Measurements from ENCODE around the gene SPOCK3. TPM values are rescaled to one million over a fixed set of nuclear protein-coding genes. Genes with fewer than 3 reads are reported as not detected.

Gene SPOCK3
- total RNA-seq, 4 donors from 2014 or later = not detected

- TF ChIP-seq CTCF (IDR thresholded peaks at IDR 0.05; ENCODE audit: low read depth) = no peak
Observed at GRCh38 chr4:167119392-167119791, 114.9 kb downstream of the SPOCK3 start.

GRCh38 chr4:167117273-167117672 lies 117.0 kb downstream of the SPOCK3 start:
- TF ChIP-seq CTCF (IDR thresholded peaks at IDR 0.05; ENCODE audit: low read depth) = no peak

- no peak for TF ChIP-seq CTCF (IDR thresholded peaks at IDR 0.05; ENCODE audit: low read depth)
Observed at GRCh38 chr4:167114416-167114971, 119.8 kb downstream of the SPOCK3 start.

GRCh38 chr4:167111622-167112021 lies 122.7 kb downstream of the SPOCK3 start:
- no peak for TF ChIP-seq CTCF (IDR thresholded peaks at IDR 0.05; ENCODE audit: low read depth)

- TF ChIP-seq CTCF (IDR thresholded peaks at IDR 0.05; ENCODE audit: low read depth) = no peak
Observed at GRCh38 chr4:167111092-167111491, 123.2 kb downstream of the SPOCK3 start.

- TF ChIP-seq CTCF (IDR thresholded peaks at IDR 0.05; ENCODE audit: low read depth) = no peak
Observed at GRCh38 chr4:167109859-167110258, 124.4 kb downstream of the SPOCK3 start.

- TF ChIP-seq CTCF (IDR thresholded peaks at IDR 0.05; ENCODE audit: low read depth) = no peak
Observed at GRCh38 chr4:167105857-167106256, 128.4 kb downstream of the SPOCK3 start.

Data from subcutaneous adipose tissue (tissue), 4 donors.